Common myeloid progenitor, CD34-positive (primary cell): ENCODE measurements around the gene DKK3.

Experiments used
- CTCF ChIA-PET: fragments of 350-600 bp; sonication (Branson Sonifier 250); formaldehyde crosslinking; loops from one replicate; lab custom pipeline; 2021; ENCODE audit warnings: antibody characterized with exemption; lab: Charles Lee
- POLR2A ChIA-PET: fragments of 350-600 bp; sonication (Branson Sonifier 250); formaldehyde crosslinking; loops from one replicate; lab custom pipeline; 2021; ENCODE audit warnings: antibody characterized with exemption; lab: Charles Lee
- DNase-seq, 3 donors: peaks; one replicate each; pipeline versions ENCODE4 v3.0.0 to v3.0.0-alpha.2; 2013
- H3K27ac ChIP-seq, 2 experiments: 1 replicate in 1 of 2; 2 replicates in 1 of 2; pipeline ENCODE4 v1.7.0; 2013; ENCODE audit warnings: inconsistent platforms in 2 of 2, low read length in 2 of 2, mild to moderate bottlenecking in 2 of 2, low read depth in 1 of 2, moderate library complexity in 1 of 2; ENCODE audit not compliant: severe bottlenecking in 2 of 2, insufficient read depth in 1 of 2, poor library complexity in 1 of 2
- H3K27me3 ChIP-seq, 5 experiments: replicated peaks in 2 of 5; 1 replicate in 3 of 5; 2 replicates in 2 of 5; pipeline versions ENCODE4 v1.6.1 to v1.7.0; 2013; ENCODE audit warnings: low read length in 4 of 5, mild to moderate bottlenecking in 2 of 5, moderate library complexity in 2 of 5, inconsistent platforms in 1 of 5; ENCODE audit not compliant: insufficient read depth in 5 of 5, control insufficient read depth in 4 of 5
- H3K36me3 ChIP-seq, 4 experiments: 1 replicate in 2 of 4; 2 replicates in 2 of 4; pipeline versions ENCODE4 v1.6.1 to v1.7.0; 2013; ENCODE audit warnings: low read length in 3 of 4, control low read depth in 1 of 4, mild to moderate bottlenecking in 1 of 4; ENCODE audit not compliant: control insufficient read depth in 4 of 4, insufficient read depth in 4 of 4
- H3K4me1 ChIP-seq, 4 experiments: 1 replicate in 3 of 4; 2 replicates in 1 of 4; pipeline versions ENCODE4 v1.6.1 to v1.7.1; 2013; ENCODE audit warnings: low read length in 3 of 4, mild to moderate bottlenecking in 3 of 4, control low read depth in 1 of 4, inconsistent platforms in 1 of 4, moderate library complexity in 1 of 4; ENCODE audit not compliant: control insufficient read depth in 4 of 4, insufficient read depth in 4 of 4; ENCODE audit errors: control extremely low read depth in 1 of 4
- H3K4me3 ChIP-seq, 7 experiments: 1 replicate in 4 of 7; 2 replicates in 3 of 7; pipeline versions ENCODE4 v1.5.1 to v1.7.0; 2013; ENCODE audit warnings: mild to moderate bottlenecking in 7 of 7, low read length in 6 of 7, moderate library complexity in 6 of 7, inconsistent platforms in 2 of 7, low read depth in 2 of 7, control low read depth in 1 of 7; ENCODE audit not compliant: insufficient read depth in 4 of 7, control insufficient read depth in 1 of 7; ENCODE audit errors: extremely low read depth in 1 of 7
- H3K9me3 ChIP-seq, 5 experiments: 1 replicate in 4 of 5; 2 replicates in 1 of 5; pipeline versions ENCODE4 v1.6.1 to v1.7.1; 2013; ENCODE audit warnings: low read length in 4 of 5, mild to moderate bottlenecking in 2 of 5, inconsistent platforms in 1 of 5, low read depth in 1 of 5, moderate library complexity in 1 of 5; ENCODE audit not compliant: control insufficient read depth in 4 of 5, insufficient read depth in 2 of 5; ENCODE audit errors: control extremely low read depth in 1 of 5
- WGBS: methylation state at CpG from one replicate; pipeline ENCODE4 v1.1.5; 2013; ENCODE audit not compliant: insufficient coverage; 5-methylcytosine and 5-hydroxymethylcytosine counted together

Gene DKK3

DNA sequence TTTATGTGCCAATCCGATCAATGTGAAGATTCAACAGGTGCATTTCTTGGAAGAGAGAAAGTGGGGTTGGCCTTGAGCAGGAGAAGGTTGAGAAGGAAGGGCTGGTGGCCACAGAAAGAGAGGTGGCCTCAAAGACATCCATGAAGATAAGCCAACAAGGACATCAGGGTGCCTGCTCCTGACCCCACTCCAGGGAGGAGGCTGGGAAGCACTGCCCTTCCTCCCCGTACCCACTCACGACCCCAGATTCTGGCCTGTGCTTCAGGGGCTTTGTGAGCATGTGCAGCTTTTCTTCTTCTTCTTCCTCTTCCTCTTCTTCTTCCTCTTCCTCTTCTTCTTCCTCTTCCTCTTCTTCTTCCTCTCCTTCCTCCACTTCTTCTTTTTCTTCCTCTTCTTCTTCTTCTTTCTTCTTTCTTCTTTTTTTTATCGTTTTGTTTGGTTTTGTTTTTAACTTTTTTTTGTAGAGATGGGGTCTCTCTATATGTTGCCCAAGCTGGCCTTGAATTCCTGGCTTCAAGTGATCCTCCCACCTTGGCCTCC, 30.3 kb downstream of the DKK3 start:
- no peaks in the 10 kb centered on the region for H3K4me1 ChIP-seq
- H3K27ac ChIP-seq, result no peak overlapping the region
- H3K27me3 ChIP-seq, result no peaks in the 10 kb centered on the region
- POLR2A ChIA-PET, result interaction anchor here (0.6 kb wide), 1 partner anchor 502 kb away, joined by 3 read pairs; no protein-coding TSS in a partner anchor
- 96% methylated on average over 3 of the region's 4 CpGs for WGBS
- DNase-seq, result no peak
- H3K4me3 ChIP-seq, result no peak overlapping the region
- no peaks in the 10 kb centered on the region for H3K9me3 ChIP-seq
- CTCF ChIA-PET, result interaction anchor here (1.1 kb wide), 1 partner anchor 12 kb away, joined by 6 read pairs; no protein-coding TSS in a partner anchor
- no peaks in the 10 kb centered on the region for H3K36me3 ChIP-seq

DNA sequence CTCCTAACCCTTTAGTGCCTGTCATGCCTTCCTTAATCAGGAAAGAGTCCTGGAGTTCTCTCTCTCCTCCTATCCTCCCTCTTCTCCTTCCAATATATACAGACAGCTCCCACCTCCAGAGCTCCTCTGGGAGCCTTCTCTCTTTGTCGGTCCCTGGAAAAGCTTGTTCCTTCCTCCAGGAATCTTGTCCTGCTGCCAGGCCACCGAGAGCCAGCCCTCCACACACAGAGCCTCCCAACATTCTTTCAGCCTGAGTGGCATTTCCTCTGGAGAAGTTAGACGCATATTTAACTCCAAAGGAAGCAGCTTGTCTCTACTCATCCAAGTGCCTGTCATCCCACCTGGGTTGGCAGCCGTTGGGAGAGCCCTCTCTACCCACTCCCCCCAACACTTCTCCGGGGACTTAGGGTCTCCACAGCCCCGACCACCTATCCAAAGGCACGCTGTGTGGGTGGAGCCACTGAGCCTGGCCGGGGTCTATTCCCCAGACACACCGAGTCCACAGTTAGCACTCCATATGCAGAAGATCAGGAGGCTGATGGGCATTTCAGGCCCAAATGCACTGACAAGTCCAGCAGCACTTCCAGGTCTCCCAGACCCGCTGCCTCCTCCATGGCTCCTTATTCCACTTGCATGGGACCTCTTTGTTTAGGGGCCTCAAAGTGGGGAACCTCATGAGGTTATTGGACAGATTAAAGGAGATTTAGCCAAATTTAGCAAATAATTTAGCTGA, 31.1 kb downstream of the DKK3 start:
- DNase-seq, result no peak

DNA sequence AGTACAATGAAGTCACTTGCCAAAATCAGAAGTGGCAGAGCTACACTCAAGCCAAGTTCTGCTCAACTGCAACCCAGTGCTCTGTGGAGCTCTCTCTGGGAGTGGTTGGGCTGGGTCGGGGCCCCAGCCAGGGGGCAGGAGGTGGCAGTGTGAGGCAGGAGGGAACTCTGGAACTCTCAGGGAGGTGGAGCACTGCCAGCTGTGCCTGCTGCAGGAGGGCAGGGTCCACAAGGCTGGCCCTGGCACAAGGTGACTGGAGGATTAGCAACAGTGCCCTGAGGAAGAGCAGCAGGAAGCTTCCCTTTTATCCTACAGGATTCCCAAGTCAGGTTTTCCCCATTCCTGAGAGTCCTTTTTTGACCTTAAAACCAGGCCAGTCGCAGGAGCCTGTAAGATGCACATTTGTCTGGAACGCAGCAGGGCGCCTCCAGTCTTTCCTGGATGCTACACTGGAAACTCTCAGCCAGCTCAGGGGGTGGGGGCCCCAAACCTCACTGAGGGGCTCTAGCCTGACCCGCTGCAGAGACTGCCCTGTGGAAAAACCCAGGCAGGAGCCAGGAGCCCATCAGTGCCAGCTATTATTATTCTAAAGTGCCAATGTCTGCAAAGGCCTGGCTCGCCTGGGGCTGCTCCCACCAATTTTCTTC, 31.8 kb downstream of the DKK3 start:
- Histone ChIP-seq H3K27ac (no peak overlapping the region), H3K9me3 (no peaks in the 10 kb centered on the region), H3K4me1 (no peaks in the 10 kb centered on the region), H3K27me3 (peaks cover 0 to 1% (median 0%) of the 10 kb centered on the region in 5 experiments), H3K4me3 (no peak overlapping the region), H3K36me3 (no peaks in the 10 kb centered on the region)
- 89% methylated on average over 6 of the region's 6 CpGs for WGBS
- no peak for DNase-seq
- POLR2A ChIA-PET, result no interaction called here
- CTCF ChIA-PET, result interaction anchor here (1.1 to 1.7 kb wide), 3 partner anchors 10 to 312 kb away, joined by 3 to 4 read pairs (median 3); no protein-coding TSS in a partner anchor

More for the DNA sequence above, 31.1 kb downstream of the DKK3 start:
- H3K27me3 ChIP-seq, result no peaks in the 10 kb centered on the region
- WGBS, result 58% methylated on average over 6 of the region's 10 CpGs
- no peaks in the 10 kb centered on the region for H3K36me3 ChIP-seq
- POLR2A ChIA-PET, result no interaction called here
- CTCF ChIA-PET, result interaction anchor here (1.1 to 1.7 kb wide), 2 partner anchors 11 to 311 kb away, joined by 3 to 6 read pairs; no protein-coding TSS in a partner anchor
- H3K27ac ChIP-seq, result no peak overlapping the region
- H3K9me3 ChIP-seq, result no peaks in the 10 kb centered on the region
- H3K4me3 ChIP-seq, result no peak overlapping the region
- no peaks in the 10 kb centered on the region for H3K4me1 ChIP-seq

- POLR2A ChIA-PET, result no interaction called here
- DNase-seq, result peak in 1 of 3 donors; percentile 17
- no peak overlapping the region for H3K4me3 ChIP-seq
- CTCF ChIA-PET, result interaction anchor here (1.1 to 1.7 kb wide), 3 partner anchors 8 to 313 kb away, joined by 3 to 4 read pairs (median 3); no protein-coding TSS in a partner anchor
- H3K27me3 ChIP-seq, result peaks cover 0 to 1% (median 0%) of the 10 kb centered on the region in 5 experiments
- WGBS, result 82% methylated on average over 9 of the region's 11 CpGs
- no peaks in the 10 kb centered on the region for H3K36me3 ChIP-seq
- no peaks in the 10 kb centered on the region for H3K9me3 ChIP-seq
- no peaks in the 10 kb centered on the region for H3K4me1 ChIP-seq
- H3K27ac ChIP-seq, result no peak overlapping the region
Measured at GRCh38 chr11:11975201-11976092, 33.0 kb downstream of the DKK3 start.

- 100% methylated on average over 4 of the region's 4 CpGs for WGBS
- H3K9me3 ChIP-seq, result no peaks in the 10 kb centered on the region
- DNase-seq, result no peak
- H3K4me3 ChIP-seq, result no peak overlapping the region
- H3K27ac ChIP-seq, result no peak overlapping the region
- POLR2A ChIA-PET, result interaction anchor here (0.6 kb wide), 1 partner anchor 295 kb away, joined by 4 read pairs; no protein-coding TSS in a partner anchor
- no peaks in the 10 kb centered on the region for H3K36me3 ChIP-seq
- H3K27me3 ChIP-seq, result peaks cover 0 to 1% (median 0%) of the 10 kb centered on the region in 5 experiments
- CTCF ChIA-PET, result interaction anchor here (1.2 to 1.6 kb wide), 2 partner anchors 14 to 26 kb away, joined by 3 to 4 read pairs; no protein-coding TSS in a partner anchor
- no peaks in the 10 kb centered on the region for H3K4me1 ChIP-seq
Measured at GRCh38 chr11:11973866-11974265, 34.6 kb downstream of the DKK3 start.

DNA sequence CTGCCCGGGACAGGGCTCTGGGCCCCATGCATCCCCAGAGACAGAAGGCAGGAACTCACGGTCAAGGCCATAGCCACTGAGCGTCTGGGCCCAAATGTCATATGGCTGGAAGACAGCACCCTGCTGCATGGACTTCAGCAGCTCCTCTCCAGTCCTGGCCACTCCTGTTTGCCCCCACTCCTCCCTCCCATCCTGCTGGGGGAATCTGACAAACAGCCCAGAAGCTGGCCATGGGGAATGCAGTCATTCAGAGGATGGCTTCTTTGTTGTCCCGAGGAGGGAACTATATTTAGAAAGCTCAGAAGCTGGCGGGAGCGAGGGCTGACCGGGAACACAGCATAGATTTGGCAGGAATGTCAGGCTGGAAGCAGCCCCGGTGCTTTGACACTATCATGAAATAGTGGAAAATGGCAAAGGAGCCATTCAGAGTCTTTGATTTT, 35.0 kb downstream of the DKK3 start:
- H3K27ac ChIP-seq, result no peak overlapping the region

More for the DNA sequence above, 35.0 kb downstream of the DKK3 start:
- no peak overlapping the region for H3K4me3 ChIP-seq
- no peaks in the 10 kb centered on the region for H3K9me3 ChIP-seq
- H3K36me3 ChIP-seq, result no peaks in the 10 kb centered on the region
- WGBS, result 93% methylated on average over 8 of the region's 8 CpGs
- H3K4me1 ChIP-seq, result no peaks in the 10 kb centered on the region
- POLR2A ChIA-PET, result no interaction called here
- peaks cover 0 to 1% (median 0%) of the 10 kb centered on the region in 5 experiments for H3K27me3 ChIP-seq
- DNase-seq, result no peak
- CTCF ChIA-PET, result interaction anchor here (1.2 to 1.6 kb wide), 2 partner anchors 14 to 26 kb away, joined by 3 to 4 read pairs; no protein-coding TSS in a partner anchor
